ENCODE results near the gene PLPPR4.

PLPPR4 gene

GRCh38 chr1:99348397-99349132 lies 84.3 kb downstream of the PLPPR4 start:
- no peak overlapping the region for H3K27ac Mint-ChIP-seq
- no peaks in the 10 kb centered on the region for H3K4me1 Mint-ChIP-seq (ENCODE audit: low read depth)
- H3K4me3 Mint-ChIP-seq, result no peak overlapping the region
- no peaks in the 10 kb centered on the region for H3K36me3 Mint-ChIP-seq (ENCODE audit: low read depth)
- no peaks in the 10 kb centered on the region for H3K9me3 Mint-ChIP-seq
- no peaks in the 10 kb centered on the region for H3K27me3 Mint-ChIP-seq

- H3K27ac Mint-ChIP-seq, result no peak overlapping the region
- no peaks in the 10 kb centered on the region for H3K9me3 Mint-ChIP-seq
- H3K27me3 Mint-ChIP-seq, result peaks cover 5% of the 10 kb centered on the region
- no peak overlapping the region for H3K4me3 Mint-ChIP-seq
- H3K4me1 Mint-ChIP-seq (ENCODE audit: low read depth), result no peaks in the 10 kb centered on the region
- H3K36me3 Mint-ChIP-seq (ENCODE audit: low read depth), result no peaks in the 10 kb centered on the region
Observed at GRCh38 chr1:99352821-99353220, 88.5 kb downstream of the PLPPR4 start.

- Mint-ChIP-seq H3K27ac (no peak overlapping the region), H3K9me3 (no peaks in the 10 kb centered on the region), H3K4me1 (ENCODE audit: low read depth) (no peaks in the 10 kb centered on the region), H3K4me3 (no peak overlapping the region), H3K36me3 (ENCODE audit: low read depth) (no peaks in the 10 kb centered on the region), H3K27me3 (peaks cover 5% of the 10 kb centered on the region)
Observed at GRCh38 chr1:99358770-99359169, 94.5 kb downstream of the PLPPR4 start.

All from stimulated activated naive CD8-positive, alpha-beta T cell treated with anti-CD3 and anti-CD28 coated beads, Interleukin-15, Interleukin-2, amounts not matched to agents 100 ng/mL and 50 ng/mL, for 24 hours (primary cell).